ENCODE data around the gene CEP350.

CEP350 gene

GRCh38 chr1:180066150-180066549 lies 111.5 kb downstream of the CEP350 start:
- DNase-seq (ENCODE audit: low read depth) = no peak

GRCh38 chr1:180070286-180070685 lies 115.7 kb downstream of the CEP350 start:
- DNase-seq (ENCODE audit: low read depth) = no peak

- no peak for DNase-seq (ENCODE audit: low read depth)
Observed at GRCh38 chr1:180071759-180072158, 117.1 kb downstream of the CEP350 start.

- no peak for DNase-seq (ENCODE audit: low read depth)
Observed at GRCh38 chr1:180080439-180080838, 125.8 kb downstream of the CEP350 start.

GRCh38 chr1:180081474-180081873 lies 126.9 kb downstream of the CEP350 start:
- DNase-seq (ENCODE audit: low read depth) = no peak

GRCh38 chr1:180083164-180083563 lies 128.6 kb downstream of the CEP350 start:
- no peak for DNase-seq (ENCODE audit: low read depth)

- no peak for DNase-seq (ENCODE audit: low read depth)
Observed at GRCh38 chr1:180084867-180085266, 130.3 kb downstream of the CEP350 start.

- no peak for DNase-seq (ENCODE audit: low read depth)
Observed at GRCh38 chr1:180085331-180085730, 130.7 kb downstream of the CEP350 start.

GRCh38 chr1:180092931-180093650 lies 138.5 kb downstream of the CEP350 start:
- DNase-seq (ENCODE audit: low read depth) = peak; percentile 54

GRCh38 chr1:180094705-180095295 lies 140.2 kb downstream of the CEP350 start:
- DNase-seq (ENCODE audit: low read depth) = peak; percentile 25

GRCh38 chr1:180096584-180097325 lies 142.1 kb downstream of the CEP350 start:
- no peak for DNase-seq (ENCODE audit: low read depth)

GRCh38 chr1:180097326-180097605 lies 142.7 kb downstream of the CEP350 start:
- no peak for DNase-seq (ENCODE audit: low read depth)

- DNase-seq (ENCODE audit: low read depth) = no peak
Observed at GRCh38 chr1:180101411-180101810, 146.8 kb downstream of the CEP350 start.

GRCh38 chr1:180103819-180104218 lies 149.2 kb downstream of the CEP350 start:
- no peak for DNase-seq (ENCODE audit: low read depth)

GRCh38 chr1:180112091-180112490 lies 157.5 kb downstream of the CEP350 start:
- DNase-seq (ENCODE audit: low read depth) = no peak

- DNase-seq (ENCODE audit: low read depth) = no peak
Observed at GRCh38 chr1:180112984-180113647, 158.5 kb downstream of the CEP350 start.

GRCh38 chr1:180114396-180114945 lies 159.9 kb downstream of the CEP350 start:
- DNase-seq (ENCODE audit: low read depth) = no peak

- DNase-seq (ENCODE audit: low read depth) = peak; percentile 36
Observed at GRCh38 chr1:180116964-180117763, 162.6 kb downstream of the CEP350 start.

GRCh38 chr1:180117764-180118116 lies 163.1 kb downstream of the CEP350 start:
- DNase-seq (ENCODE audit: low read depth) = peak; percentile 65

- no peak for DNase-seq (ENCODE audit: low read depth)
Observed at GRCh38 chr1:180119837-180120236, 165.2 kb downstream of the CEP350 start.

GRCh38 chr1:180123463-180123936 lies 168.9 kb downstream of the CEP350 start:
- peak; percentile 86 for DNase-seq (ENCODE audit: low read depth)

GRCh38 chr1:180130651-180131050 lies 176.0 kb downstream of the CEP350 start:
- no peak for DNase-seq (ENCODE audit: low read depth)
